NCI-H187 (cell line): Measurements from ENCODE around the gene SUCNR1.
"Not testable (repeated sequence)": the region's sequence is repeated elsewhere in the genome, so short reads cannot be mapped to it uniquely, and the experiment has no call there.

Experiments used
- DNase-seq, 2 experiments: peaks; one replicate each; lab custom pipeline; 2025; lab: John Stamatoyannopoulos, UW

Gene SUCNR1

DNA sequence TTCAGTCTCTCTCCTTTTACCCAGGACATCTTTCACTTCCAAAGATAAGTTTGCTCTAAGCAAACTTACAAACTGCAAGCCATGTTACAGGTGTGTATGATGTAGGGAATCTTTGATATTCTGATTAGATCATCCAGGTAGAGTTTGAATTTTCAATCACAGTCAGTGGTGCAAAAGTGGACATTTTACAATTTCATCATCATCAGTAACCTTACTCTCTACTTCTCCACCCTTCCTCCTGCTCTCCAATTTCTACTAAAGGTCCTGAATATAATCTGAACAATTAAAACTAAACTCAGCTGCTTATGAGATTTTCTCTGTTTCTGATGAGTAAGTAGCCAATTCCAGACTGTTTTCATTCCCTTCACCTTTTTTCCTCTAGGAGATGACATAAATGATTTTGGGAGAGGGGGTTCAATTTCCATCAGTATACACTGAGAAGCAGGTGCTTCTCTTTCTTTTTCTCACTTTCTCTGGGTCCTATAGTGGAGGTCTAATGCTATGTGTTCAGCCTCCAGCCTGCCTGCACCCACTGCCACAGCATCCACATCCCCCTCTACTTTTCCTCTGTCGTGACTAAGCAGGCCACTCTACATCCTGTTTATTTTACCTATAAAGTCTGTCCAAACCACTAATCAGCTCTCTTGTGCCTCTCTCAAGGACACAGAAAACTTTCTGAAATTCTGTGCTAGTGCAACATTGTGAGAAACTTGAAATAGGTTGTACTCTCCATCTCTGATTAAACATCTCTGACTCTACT, 27.6 kb downstream of the SUCNR1 start:
- DNase-seq, result no peak

DNA sequence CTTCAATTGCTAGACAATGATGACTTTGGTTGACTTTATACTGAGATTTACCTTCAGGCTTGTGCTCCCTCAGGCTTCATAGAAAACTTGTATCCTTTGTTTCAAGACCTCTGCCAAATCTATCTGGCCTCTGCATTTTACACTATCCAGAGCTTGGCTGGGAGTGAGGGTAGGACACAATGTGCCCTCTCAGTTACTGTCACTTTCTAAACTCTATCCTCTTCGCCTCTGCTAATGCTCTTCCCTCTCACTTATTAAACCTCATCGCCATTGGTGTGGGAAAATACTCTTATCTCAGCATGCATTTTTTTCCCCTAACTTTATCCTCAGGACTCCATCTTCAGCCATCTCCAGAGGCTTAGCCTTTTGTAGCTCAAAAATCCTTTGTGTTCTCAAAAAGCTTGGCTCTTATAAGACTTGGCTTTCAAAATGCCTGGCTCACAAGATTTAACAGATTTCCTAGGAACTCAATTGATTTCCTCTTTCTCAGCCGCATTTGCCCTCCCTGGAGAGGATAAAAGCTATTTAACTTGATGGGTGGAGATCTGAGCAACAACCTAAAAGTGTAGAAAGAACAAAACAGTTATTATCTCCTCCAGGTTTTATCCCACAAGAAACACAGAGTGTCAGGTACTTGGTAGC, 28.3 kb downstream of the SUCNR1 start:
- DNase-seq, result no peak

DNA sequence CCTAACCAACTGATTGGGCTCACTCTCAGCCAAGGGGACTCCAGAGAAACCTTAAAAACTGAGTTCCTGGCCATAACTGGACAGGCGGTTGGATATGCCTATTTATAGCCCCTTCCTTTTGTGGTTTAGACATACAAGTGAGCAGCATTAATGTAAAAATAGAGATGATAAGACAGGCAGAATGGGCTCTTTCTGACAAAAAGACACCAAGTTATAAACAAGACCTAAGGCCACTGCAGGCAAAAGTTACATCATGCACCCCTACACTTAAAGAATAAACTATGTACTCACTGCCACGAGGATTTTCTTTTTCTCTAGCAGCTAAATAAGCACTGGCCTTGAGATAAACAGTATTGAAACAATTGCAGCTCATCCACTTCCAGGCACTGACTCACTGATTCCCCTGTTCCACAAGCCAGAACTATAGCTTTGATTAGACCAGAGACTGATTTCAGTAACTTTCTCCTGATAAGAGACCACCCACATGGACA, 30.1 kb downstream of the SUCNR1 start:
- no peak for DNase-seq

DNA sequence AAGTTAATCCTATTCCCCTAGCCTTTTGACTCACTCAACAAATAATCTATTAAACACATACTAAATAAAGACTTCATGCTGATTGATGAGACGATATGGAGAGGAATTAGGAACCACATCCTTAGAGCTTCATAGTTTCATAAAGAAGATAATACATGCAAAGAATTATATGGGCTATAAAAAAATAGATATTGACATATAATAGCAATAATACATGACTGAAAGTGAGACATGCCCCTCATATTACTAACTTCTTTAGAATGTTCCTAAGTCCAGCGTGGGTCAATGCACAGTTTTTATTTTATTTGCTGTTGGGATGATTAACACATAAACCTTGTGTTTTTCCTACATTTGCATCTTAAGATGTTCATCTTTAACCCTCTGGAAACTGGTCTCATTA, 32.2 kb downstream of the SUCNR1 start:
- DNase-seq, result no peak

DNA sequence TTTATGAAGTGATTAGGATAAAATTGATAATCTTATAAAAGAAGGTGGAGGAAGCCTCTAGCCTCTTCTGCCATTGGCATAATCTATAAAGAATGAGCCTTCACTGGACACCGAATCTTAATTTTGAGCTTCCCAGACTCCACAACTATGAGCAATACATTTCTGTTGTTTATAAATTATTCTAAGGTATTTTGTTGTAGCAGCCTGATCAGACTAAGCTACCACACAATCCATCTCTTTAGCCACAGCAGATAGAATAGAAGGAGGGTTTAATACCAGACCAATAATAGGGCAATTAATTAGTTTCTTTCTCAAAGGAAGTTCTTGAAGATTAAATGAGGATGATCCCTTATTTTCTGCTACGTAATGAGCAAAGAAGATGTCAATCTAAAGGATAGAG, 33.3 kb downstream of the SUCNR1 start:
- no peak for DNase-seq

DNA sequence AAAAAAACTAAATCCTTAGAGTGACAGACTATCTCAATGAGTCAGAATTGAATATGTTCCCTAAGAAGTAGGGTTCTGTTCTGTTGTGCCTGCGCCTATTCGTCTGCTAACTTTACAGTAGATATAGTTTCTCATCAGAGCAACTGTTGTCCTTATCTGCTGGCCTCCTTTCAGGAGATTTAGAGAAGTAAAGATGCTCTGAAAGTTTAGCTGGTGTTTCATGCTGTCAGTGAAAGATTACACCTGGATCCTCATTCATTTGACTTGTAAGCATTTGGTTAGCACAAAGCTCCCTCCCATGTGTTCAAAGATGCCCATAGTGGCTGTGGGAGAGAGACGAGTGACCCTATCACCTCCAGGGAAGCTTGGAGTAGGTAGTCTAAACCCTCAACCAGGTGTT, 35.0 kb downstream of the SUCNR1 start:
- no peak for DNase-seq

DNA sequence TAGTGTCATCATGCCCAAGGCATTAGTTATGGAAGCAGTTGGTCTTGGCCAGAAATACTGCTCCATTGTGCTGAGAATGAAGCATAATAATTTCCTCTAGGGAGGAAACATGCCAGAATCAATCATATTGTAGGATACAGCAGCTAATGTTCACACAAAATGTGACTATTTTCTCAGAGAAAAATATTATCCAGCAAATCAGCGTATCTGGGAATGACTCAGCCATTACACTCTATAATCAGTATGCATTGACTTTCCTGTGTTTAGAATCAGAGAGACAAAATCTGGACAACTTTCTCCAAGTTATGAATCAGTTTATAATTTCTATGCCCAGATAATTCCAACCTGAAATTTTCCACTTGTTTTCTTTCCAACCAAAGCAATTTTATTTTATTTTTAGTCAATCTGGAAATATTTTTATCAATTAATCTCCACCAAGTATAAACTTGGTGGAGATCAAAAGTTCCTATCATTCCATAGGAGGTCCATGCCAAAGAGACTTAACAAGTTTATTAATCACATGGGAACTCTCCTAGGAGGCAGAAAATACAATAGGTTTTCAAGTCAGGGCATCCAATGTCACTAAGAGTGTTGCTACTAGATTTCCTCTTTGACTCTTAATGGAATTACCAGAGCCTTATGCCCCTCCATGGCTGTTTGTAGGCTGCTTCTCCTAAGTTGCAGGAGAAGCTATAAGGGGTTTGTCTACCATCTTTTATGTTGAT, 36.4 kb downstream of the SUCNR1 start:
- no peak for DNase-seq

DNA sequence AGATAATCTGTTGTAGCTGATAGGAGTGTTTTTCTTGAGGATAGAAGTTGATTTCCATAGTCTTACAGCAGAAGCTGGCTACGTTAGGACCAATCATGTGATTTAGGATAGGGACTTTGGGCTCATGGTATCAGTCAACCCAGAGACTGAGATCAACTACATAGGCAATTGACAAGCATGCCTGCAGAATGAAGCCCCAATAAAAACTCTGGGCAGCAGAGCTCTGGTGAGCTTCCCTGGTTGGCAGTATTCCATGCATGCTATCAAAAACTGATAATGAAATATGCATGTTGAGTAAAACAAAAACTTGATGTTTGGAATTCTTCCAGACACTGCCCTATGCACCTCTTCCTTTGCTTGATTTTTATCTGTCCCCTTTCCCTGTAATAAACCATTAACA, 38.0 kb downstream of the SUCNR1 start:
- DNase-seq, result no peak

DNA sequence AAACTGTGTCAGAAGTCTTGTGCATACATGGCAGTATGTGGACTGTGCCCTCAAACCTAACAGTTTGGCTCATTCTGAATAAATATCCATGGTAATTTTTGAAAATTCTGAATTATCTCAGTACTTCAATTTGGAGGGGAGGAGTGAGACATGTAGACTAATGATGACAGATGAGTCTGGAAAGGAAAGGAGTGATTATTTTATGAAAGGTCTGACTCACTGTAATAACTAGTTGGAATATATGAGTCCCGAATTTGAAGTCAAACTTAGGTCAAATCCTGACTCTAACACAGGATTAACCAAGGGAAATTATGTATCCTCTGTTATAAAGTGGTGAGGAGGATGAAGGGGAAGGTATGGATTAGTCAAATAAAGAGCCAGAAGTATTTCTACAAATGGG, 38.6 kb downstream of the SUCNR1 start:
- DNase-seq, result no peak

DNA sequence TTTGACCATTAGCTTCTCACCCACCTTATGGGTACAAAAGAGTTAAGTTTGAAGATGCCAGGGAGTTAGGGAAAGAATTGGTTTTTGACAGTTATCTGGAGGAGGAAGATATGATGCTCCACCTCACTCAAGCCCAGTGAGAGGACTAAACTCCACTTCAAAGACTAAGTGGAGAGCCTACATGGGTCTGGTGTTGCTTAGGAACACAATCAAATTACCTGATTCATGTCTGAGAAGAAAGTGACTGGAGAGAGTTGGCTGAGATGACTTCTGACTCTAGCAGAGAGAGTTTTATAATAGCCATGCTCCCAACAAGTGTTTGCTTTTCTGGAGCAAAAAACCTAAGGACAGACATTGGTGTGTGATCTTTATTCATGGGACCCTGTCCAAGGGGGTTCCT, 43.3 kb downstream of the SUCNR1 start:
- DNase-seq, result no peak

DNA sequence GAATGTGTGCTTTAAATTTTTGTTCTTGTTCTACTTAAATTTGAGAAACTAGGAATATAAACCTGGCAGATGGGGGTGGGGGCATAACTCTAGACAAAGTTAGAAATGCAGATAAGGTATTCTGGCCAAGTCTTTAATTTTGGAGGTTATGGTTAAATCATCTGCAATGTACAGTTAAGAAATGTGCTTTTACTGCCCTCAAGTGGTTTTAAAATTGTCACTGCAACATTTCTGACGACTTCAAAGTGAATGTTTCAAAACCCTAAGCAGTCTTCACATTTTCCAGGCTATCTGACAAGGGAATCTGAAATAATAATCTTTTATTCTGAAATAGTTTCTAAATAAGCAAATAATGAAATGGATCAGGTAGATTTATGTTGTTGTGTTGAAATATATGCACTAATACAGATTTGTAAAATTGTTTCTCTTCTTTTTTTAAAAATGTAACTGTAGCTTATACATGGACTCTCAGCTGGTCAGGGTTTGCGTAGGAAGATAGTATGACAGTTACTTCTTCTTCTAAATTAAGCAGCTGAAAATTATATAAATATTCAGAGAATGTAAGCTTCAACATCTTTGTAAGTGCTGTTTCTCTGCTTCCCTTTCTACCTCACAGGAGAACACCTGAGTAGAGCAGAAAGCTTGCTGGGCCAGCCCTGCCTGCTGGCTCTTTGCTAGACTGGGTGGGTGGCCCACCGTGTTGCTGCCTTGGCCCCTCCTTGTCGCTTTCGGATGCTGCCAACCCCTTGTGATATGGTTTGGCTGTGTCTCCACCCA, 45.0 kb downstream of the SUCNR1 start:
- no peak for DNase-seq

DNA sequence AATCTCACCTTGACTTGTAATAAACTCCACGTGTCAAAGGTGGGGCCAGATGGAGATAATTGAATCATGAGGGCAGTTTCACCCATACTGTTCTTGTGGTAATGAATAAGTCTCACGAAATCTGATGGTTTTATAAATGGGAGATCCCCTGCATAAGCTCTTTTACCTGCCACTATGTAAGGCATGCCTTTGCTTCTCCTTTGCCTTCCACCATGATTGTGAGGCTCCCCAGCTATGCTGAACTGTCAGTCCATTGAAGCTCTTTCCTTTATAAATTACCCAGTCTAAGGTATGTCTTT, 45.5 kb downstream of the SUCNR1 start:
- no peak for DNase-seq

DNA sequence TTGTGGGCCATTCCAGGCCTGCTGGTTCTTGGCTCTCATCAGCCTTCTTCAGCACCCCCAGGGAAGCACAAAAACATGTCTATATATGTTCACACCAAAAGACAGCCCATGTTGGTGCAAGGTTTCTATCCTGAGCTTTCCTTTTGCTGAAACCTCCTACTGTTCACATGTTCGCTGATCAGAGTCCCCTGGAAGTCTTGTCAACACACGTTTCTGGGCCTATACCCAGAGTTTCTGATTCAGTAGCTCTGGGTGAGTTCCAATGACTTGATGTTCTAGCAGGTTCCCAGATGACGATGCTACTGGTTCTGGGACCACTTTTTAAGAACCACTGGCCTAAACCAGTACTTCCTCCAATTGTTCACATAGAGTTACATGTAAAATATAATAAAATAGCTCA, 46.0 kb downstream of the SUCNR1 start:
- no peak for DNase-seq

DNA sequence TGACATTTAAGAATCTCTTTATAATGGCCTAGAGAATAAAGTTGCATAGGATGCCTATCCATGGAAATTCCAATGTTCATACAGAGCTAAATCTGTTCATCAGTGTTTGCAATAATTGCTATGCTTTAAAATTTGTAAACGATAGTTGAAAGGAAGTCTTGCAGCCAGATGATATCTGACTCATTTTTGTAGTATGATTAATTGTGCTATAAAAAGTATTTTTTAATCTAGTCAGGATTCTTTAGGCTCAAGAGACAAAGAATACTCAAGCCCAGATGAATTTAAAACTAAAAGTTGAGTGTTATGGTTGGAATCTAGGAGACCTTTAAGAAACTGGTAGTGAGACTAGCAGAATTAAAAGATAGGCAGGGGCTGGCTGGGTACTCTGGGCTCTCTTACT, 50.5 kb downstream of the SUCNR1 start:
- no peak for DNase-seq

DNA sequence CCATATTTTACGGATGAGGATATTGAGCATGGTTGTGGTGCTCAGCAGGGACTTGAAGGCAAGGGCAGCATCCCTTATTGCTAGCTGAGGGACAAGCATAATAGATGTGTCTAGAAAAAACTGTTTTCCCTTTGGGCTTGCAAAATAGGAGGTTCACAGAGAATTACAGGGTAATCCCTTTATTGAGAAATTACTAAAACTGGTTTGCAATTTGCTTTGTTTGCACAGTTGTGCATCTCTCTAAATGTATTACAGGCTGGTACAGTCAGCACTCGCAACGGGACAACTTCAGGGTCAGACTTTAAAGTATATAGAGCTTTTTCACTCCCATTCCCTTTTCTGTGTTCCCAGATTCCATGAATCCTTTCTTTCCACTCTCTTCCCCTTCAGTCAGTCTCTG, 51.3 kb downstream of the SUCNR1 start:
- DNase-seq, result no peak

DNA sequence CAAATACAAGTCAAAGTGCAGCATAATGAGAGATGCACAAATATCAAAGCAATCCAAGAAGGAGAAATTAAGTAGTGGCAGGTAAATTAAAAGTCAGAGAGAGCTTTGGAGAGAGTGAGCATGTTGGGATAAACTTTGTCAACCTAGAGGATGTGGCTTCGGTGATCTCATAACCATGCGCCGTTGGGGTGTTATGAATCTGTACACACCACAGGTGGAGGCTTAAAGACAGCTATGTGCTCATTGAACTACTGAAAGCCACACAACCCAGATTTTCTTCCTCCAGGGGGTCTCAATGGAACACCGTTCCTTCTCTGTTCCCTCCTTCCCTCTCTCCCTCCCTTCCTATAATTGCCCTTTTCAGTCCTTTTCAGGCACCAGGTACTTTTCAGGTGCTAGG, 52.0 kb downstream of the SUCNR1 start:
- no peak for DNase-seq

DNA sequence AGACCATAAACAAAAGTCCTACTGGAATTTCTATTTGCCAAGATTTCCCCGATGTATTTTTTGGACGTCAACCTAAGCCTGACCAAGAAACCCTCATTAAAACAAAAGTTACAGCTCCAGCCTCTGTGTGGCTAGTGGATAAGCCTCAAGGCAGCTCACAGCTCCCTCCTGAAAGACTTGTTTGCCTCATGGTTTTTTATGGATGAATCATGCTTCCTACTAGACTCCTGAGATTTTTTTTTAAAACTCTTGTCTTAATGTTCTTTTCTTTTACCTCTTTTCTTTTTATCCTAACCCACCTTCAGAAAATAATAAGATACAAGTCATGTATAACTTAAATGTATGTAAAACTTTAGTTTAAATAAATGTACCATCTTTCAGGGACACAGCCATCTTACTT, 52.4 kb downstream of the SUCNR1 start:
- DNase-seq, result no peak

DNA sequence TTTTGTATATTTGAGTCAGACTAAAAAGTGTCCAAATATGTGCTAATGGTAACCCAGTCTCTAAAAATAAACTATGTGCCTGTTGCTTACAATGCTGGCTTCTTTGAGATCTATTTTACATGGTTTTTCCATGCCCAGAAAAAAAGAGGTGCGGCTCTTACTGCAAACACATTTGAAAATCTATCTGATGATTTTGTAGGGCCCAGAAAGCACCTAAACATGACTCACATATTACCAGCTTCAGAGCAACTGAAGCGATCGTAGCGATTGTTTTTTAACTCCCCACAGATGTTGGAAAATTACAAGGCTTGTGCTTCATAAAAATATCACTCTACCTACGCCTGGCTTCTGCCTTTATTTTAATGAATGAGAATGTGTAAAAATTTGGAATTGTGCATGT, 53.5 kb downstream of the SUCNR1 start:
- no peak for DNase-seq

DNA sequence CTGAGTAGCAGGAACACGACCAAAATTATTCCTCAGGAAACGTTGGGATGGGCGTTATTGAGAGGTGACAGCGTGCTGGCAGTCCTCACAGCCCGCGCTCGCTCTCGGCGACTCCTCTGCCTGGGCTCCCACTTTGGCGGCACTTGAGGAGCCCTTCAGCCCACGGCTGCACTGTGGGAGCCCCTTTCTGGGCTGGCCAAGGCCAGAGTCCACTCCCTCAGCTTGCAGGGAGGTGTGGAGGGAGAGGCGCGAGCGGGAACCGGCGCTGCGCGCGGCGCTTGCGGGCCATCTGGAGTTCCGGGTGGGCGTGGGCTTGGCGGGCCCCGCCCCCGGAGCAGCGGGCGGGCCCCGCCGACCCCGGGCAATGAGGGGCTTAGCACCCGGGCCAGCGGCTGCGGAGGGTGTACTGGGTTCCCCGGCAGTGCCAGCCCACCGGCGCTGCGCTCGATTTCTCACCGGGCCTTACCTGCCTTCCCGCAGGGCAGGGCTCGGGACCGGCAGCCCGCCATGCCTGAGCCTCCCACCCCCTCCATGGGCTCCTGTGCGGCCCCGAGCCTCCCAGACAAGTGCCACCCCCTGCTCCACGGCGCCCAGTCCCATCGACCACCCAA, 54.6 kb downstream of the SUCNR1 start:
- DNase-seq, result not testable (repeated sequence)

DNA sequence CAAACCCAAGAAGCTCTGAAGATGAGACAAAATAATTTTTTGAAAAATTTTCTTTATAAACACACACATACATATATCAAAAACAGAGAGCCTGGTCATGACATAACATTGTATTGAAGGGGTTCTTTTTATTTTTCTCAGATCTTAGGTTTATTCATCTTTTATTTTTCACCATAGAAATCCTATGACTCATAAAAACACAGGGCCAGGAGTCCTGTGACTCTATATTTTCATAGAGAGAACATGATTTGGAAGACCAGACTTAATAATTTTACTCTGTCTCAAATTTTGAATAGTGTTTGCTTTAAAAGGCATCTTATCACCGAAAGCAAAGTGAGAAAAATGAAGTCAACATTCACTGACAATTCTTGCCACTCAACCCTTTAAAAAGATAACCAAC, 57.7 kb downstream of the SUCNR1 start:
- DNase-seq, result no peak

DNA sequence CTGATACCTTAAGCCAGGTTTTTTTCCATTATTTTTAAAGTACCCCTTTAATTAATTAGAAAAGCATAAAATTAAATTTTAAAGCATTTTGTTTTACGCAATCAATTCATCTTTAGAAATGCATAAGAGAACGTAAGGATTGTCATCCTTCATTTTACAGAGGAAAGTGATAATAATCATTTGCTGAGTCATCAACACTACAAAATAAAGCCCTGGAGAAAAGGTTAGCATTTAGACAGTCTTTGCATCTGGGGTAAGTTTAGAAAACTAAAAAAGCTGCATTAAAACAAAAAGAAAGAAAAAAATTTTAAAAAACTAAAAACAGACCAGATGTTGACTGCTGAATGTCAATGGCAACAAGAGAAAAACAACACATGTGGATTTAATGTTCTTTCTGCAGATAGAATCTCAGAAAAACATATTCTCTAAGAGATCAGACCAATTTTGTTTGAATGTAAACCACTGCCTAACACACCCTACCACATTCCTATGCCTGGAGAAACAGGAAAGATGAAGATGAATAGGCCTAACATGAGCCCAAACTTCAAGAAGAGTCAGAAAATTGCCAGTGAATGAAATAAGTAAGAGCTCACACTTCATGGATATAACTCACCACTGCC, 59.9 kb downstream of the SUCNR1 start:
- no peak for DNase-seq
